ENCODE results near the gene AJM1. TPM values are rescaled to one million over a fixed set of nuclear protein-coding genes. Genes with fewer than 3 reads are reported as not detected.
"Not testable (repeated sequence)": the region's sequence is repeated elsewhere in the genome, so short reads cannot be mapped to it uniquely, and the experiment has no call there.

AJM1 gene
- total RNA-seq, 1 donor from 2014 or later = 0.80 TPM

DNA sequence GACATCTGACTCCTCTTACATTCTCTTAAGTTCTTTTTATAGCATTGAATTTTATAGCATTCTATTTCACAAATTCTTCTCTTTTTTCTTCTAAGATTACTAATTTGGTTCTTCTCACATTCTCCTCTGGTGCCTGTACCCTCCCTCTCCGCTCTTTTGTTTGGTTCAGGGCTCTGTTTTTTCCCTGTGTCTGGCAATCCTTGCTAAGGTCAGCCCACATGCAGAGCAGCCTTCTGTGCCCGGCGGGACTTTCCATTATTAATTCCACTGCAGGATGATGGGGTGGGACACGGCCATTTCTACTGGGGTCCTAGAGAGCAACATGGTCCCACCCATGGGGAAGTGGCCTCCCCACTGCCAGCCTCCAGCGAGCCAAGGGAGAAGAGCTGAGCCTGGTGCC is 34.2 kb downstream of the AJM1 start:
- Mint-ChIP-seq H3K36me3 (ENCODE audit: low read depth, unreplicated experiment) (no peaks in the 10 kb centered on the region), H3K27ac (ENCODE audit: unreplicated experiment) (no peak overlapping the region), H3K4me1 (ENCODE audit: unreplicated experiment) (no peaks in the 10 kb centered on the region), H3K27me3 (ENCODE audit: unreplicated experiment) (peaks cover 2% of the 10 kb centered on the region), H3K4me3 (ENCODE audit: unreplicated experiment) (no peak overlapping the region), H3K9me3 (ENCODE audit: unreplicated experiment) (no peaks in the 10 kb centered on the region)
- no peak for DNase-seq (ENCODE audit: low spot score)
- TF ChIP-seq, protein P1, sequence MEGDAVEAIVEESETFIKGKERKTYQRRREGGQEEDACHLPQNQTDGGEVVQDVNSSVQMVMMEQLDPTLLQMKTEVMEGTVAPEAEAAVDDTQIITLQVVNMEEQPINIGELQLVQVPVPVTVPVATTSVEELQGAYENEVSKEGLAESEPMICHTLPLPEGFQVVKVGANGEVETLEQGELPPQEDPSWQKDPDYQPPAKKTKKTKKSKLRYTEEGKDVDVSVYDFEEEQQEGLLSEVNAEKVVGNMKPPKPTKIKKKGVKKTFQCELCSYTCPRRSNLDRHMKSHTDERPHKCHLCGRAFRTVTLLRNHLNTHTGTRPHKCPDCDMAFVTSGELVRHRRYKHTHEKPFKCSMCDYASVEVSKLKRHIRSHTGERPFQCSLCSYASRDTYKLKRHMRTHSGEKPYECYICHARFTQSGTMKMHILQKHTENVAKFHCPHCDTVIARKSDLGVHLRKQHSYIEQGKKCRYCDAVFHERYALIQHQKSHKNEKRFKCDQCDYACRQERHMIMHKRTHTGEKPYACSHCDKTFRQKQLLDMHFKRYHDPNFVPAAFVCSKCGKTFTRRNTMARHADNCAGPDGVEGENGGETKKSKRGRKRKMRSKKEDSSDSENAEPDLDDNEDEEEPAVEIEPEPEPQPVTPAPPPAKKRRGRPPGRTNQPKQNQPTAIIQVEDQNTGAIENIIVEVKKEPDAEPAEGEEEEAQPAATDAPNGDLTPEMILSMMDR (IDR thresholded peaks at IDR 0.05; ENCODE audit: unreplicated experiment) = no peak

DNA sequence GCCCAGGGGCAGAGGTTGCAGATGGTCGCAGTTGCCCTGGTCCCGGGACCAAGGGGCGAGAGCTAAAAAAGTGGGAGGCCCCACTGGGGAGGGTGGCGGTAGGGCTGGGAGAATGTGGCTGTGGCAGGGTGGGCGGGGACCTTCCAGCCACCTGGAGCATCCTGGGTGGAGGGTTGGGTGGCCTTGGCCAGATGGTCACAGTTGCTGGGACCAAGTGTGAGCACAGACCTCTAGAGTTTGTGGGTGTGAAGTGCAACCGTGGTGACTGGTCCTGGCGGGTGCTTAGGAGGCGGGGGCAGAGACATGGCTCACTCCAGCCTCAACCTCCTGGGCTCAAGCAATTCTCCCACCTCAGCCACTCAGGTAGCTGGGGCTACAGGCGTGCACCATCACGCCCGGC is 38.4 kb downstream of the AJM1 start:
- Mint-ChIP-seq H3K27ac (ENCODE audit: unreplicated experiment) (no peak overlapping the region), H3K4me1 (ENCODE audit: unreplicated experiment) (no peaks in the 10 kb centered on the region), H3K27me3 (ENCODE audit: unreplicated experiment) (peaks cover 2% of the 10 kb centered on the region), H3K4me3 (ENCODE audit: unreplicated experiment) (no peak overlapping the region), H3K36me3 (ENCODE audit: low read depth, unreplicated experiment) (no peaks in the 10 kb centered on the region), H3K9me3 (ENCODE audit: unreplicated experiment) (no peaks in the 10 kb centered on the region)
- TF ChIP-seq, protein P1 (IDR thresholded peaks at IDR 0.05; ENCODE audit: unreplicated experiment) = no peak
- no peak for DNase-seq (ENCODE audit: low spot score)

DNA sequence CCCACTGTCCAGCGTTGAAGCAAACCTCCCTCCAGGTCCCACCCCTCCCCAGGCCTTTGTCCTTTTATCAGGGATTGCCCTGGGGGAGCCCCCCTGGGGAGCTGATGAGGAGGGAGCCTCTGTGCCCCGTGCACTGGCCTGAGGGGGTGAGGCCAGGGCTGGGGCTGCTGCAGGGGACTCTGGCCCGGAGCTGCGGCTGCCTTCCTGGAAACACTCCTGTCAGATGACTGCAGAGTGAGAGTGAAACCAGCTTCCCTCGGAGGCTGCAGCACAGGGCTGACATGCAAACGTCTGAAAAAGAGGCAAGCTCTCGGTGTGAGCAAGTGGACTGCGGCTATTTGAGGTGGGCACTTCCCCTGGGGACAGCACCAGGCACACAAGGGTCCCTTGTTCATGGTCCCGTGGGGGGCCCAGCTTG is 39.4 kb downstream of the AJM1 start:
- Mint-ChIP-seq H3K27ac (ENCODE audit: unreplicated experiment) (no peak overlapping the region), H3K4me3 (ENCODE audit: unreplicated experiment) (no peak overlapping the region), H3K36me3 (ENCODE audit: low read depth, unreplicated experiment) (no peaks in the 10 kb centered on the region), H3K9me3 (ENCODE audit: unreplicated experiment) (no peaks in the 10 kb centered on the region), H3K27me3 (ENCODE audit: unreplicated experiment) (peaks cover 2% of the 10 kb centered on the region), H3K4me1 (ENCODE audit: unreplicated experiment) (no peaks in the 10 kb centered on the region)
- TF ChIP-seq, protein P1 (IDR thresholded peaks at IDR 0.05; ENCODE audit: unreplicated experiment) = no peak
- no peak for DNase-seq (ENCODE audit: low spot score)

DNA sequence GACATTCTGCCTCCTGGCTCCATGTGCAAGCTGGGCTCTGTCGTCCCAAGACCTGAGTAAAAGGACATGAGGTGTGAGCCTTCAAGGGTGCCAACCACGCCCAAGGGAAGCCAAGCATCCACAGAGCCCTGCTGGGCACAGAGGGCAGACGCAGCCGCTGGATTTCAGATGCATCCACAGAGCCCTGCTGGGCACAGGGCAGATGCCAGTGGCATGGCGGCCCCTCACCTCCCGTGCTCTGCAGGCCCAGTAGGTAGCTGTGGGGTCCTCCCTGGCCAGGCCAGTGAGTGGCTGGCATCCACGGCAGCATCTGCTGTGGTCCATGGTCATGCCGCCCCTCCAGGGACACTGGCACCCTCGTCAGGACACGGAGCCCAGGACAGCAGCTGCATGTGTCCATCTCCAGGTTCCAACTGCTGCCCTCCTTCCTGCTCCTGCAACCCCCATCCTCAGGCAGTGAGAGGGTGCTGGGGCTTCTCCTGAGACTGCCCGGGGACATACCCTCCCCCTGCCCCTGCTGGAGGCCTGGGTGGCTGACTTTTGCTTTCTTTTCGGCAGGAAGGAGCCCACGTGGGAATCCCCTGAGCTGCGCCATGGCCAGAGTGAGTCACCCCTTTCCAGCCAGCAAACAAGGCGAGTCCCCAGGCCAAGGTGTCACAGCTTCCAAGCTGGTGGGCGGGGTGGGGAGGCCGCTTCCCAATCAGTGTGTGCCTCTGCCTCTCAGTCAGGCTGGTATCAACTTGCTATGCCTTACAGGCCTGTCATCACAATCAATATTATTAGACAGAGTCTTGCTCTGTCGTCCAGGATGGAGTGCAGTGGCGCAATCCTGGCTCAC is 40.0 kb downstream of the AJM1 start:
- Mint-ChIP-seq H3K36me3 (ENCODE audit: low read depth, unreplicated experiment) (no peaks in the 10 kb centered on the region), H3K27me3 (ENCODE audit: unreplicated experiment) (peaks cover 6% of the 10 kb centered on the region), H3K27ac (ENCODE audit: unreplicated experiment) (no peak overlapping the region), H3K4me3 (ENCODE audit: unreplicated experiment) (no peak overlapping the region), H3K4me1 (ENCODE audit: unreplicated experiment) (peaks cover 2% of the 10 kb centered on the region), H3K9me3 (ENCODE audit: unreplicated experiment) (no peaks in the 10 kb centered on the region)
- TF ChIP-seq, protein P1 (IDR thresholded peaks at IDR 0.05; ENCODE audit: unreplicated experiment) = no peak
- DNase-seq (ENCODE audit: low spot score) = no peak

DNA sequence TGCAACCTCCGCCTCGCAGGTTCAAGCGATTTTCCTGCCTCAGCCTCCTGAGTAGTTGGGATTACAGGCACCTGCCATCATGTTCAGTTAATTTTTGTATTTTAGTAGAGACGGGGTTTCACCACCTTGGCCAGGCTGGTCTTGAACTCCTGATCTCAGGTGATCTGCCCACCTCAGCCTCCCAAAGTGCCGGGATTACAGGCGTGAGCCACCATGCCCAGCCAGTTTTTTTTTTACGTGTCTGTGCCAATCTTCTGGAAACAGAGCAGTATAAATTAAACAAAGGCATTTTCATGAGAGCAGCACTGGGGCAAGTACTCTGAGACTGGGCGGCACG is 40.6 kb downstream of the AJM1 start:
- not testable (repeated sequence) for H3K9me3 Mint-ChIP-seq (ENCODE audit: unreplicated experiment); DNase-seq (ENCODE audit: low spot score); H3K27me3 Mint-ChIP-seq (ENCODE audit: unreplicated experiment); H3K4me1 Mint-ChIP-seq (ENCODE audit: unreplicated experiment); H3K27ac Mint-ChIP-seq (ENCODE audit: unreplicated experiment); H3K36me3 Mint-ChIP-seq (ENCODE audit: low read depth, unreplicated experiment); H3K4me3 Mint-ChIP-seq (ENCODE audit: unreplicated experiment)

DNA sequence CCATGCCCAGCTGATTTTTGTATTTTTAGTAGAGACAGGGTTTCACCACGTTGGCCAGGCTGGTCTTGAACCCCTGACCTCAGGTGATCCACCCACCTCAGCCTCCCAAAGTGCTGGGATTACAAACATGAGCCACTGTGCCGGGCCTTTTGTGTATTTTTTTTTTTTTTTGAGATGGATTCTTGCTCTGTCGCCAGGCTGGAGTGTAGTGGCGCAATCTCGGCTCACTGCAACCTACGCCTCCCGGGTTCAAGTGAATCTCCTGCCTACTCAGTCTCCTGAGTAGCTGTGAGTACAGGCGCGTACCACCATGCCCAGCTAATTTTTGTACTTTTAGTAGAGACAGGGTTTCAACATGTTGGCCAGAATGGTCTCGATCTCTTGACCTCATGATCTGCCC is 41.4 kb downstream of the AJM1 start:
- not testable (repeated sequence) for H3K27me3 Mint-ChIP-seq (ENCODE audit: unreplicated experiment); H3K4me3 Mint-ChIP-seq (ENCODE audit: unreplicated experiment); H3K9me3 Mint-ChIP-seq (ENCODE audit: unreplicated experiment); H3K27ac Mint-ChIP-seq (ENCODE audit: unreplicated experiment); H3K4me1 Mint-ChIP-seq (ENCODE audit: unreplicated experiment); H3K36me3 Mint-ChIP-seq (ENCODE audit: low read depth, unreplicated experiment); DNase-seq (ENCODE audit: low spot score)

Data from endothelial cell (in vitro differentiated cells).